ENCODE results near the gene CDO1.

The CDO1 gene

DNA sequence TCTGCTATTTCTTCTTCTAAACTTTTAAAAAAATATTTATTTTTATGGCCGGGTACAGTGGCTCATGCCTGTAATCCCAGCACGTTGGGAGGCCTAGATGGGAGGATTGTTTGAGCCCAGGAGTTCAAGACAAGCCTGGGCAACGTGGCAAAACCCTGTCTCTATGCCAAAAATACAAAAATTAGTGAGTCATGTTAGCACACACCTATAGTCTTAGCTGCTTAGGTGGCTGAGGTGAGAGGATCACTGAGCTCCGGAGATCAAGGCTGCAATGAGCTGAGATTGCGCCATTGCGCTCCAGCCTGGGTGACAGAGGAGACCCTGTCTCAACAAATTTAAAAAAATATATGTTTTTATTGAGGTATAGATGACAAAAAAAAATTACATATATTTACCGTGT is 30.8 kb upstream of the CDO1 start:
- Histone ChIP-seq H4K20me1 (peaks cover 87% of the 10 kb centered on the region), H3K9me3 (no peaks in the 10 kb centered on the region), H3K4me2 (no peak overlapping the region), H3K4me3 (no peak overlapping the region), H3K27ac (no peak overlapping the region), H3K9ac (no peak overlapping the region), H3K27me3 (no peaks in the 10 kb centered on the region), H3K4me1 (peaks cover 25% of the 10 kb centered on the region), H3K36me3 (no peaks in the 10 kb centered on the region)
- TF ChIP-seq Cebpa-rat (IDR thresholded peaks at IDR 0.05), result no peak

DNA sequence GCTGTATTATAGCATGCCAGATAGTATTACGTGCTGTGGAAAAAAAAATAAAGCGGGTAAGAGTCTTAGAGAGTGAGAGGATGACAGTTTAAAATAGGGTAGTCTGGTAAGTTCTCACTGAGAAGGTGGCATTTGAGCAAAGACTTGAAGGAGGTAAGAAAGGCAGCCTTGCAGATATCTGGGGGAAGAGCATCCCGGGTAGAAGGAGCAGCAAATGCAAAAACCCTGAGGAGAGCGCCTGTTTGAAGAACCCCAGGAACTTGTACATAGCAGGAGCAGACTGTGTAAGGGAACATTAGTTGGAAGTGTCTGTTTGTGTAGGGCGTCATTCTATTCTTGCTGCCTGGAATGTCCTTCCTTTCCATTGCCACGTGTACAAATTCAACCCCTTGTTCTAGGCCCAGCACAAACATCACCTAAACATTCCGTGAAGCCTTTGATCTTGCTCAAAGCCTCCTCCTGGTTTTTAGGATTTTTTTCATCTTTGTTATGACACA is 27.9 kb upstream of the CDO1 start:
- no peak for TF ChIP-seq Cebpa-rat (IDR thresholded peaks at IDR 0.05)
- Histone ChIP-seq H3K27me3 (no peaks in the 10 kb centered on the region), H3K9ac (no peak overlapping the region), H3K4me3 (no peak overlapping the region), H3K36me3 (no peaks in the 10 kb centered on the region), H3K9me3 (no peaks in the 10 kb centered on the region), H4K20me1 (peaks cover 84% of the 10 kb centered on the region), H3K4me1 (peaks cover 38% of the 10 kb centered on the region), H3K4me2 (peak overlapping the region; percentile 81), H3K27ac (no peak overlapping the region)

DNA sequence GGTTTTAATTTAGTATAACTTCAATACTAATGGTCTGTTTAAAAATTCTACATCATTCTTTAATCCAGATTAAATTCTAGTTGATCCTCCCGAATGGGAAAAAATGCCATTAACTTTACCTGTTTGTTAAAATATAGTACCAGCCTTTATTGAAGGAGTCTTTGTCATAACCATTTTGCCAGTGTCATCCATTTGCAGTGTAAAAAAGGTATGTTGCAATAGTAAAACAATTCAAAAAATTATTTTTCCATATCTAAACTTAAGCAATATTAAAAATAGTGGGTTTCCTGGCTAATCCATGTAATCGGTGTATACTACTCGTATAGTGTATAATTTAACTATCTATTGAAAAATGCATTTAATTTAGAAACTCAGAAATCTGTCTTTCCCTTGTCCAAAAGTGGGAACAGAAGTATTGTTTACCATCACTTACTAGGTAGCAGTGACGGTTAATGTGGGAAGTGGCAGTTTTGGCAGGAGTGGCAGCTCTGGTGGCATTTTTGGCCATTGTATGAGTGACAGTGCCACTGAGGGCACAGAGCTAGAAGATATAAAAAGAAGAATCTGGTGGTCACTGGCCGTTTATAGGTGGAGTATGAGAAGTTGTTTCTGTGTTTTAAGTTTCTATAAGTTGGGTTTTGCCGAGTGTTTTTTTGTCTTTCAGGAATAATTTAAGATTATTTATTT is 27.1 kb upstream of the CDO1 start:
- Histone ChIP-seq H3K9ac (peak overlapping the region; percentile 89; the same call in 1 of the 2 replicates), H3K4me3 (peak overlapping the region; percentile 85), H3K4me2 (peak overlapping the region; percentile 81), H3K9me3 (no peaks in the 10 kb centered on the region), H3K27me3 (no peaks in the 10 kb centered on the region), H3K4me1 (peaks cover 46% of the 10 kb centered on the region), H4K20me1 (peaks cover 84% of the 10 kb centered on the region), H3K27ac (no peak overlapping the region), H3K36me3 (no peaks in the 10 kb centered on the region)
- no peak for TF ChIP-seq Cebpa-rat (IDR thresholded peaks at IDR 0.05)

DNA sequence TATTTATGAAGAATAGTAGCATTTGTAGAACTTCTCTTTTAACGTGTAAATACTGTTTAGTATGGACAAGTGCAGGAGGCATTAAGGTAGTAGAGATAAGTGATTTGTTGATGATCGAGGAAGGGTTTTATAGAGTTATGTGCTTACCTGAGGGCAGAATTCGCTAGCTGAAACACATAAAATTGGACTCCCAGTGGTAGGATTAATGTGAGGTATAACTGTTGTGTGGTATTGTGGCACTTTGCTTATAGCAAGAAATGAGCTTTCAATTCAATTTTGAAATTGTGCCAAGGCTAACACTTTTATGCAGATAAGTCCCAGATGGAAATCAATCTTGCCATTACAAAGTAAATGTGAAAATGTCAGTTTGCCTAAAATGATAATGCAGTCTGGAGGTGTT is 26.5 kb upstream of the CDO1 start:
- TF ChIP-seq Cebpa-rat (IDR thresholded peaks at IDR 0.05), result no peak
- no peaks in the 10 kb centered on the region for H3K27me3 ChIP-seq
- H3K4me3 ChIP-seq, result peak overlapping the region; percentile 85
- H3K4me1 ChIP-seq, result peaks cover 51% of the 10 kb centered on the region
- peaks cover 87% of the 10 kb centered on the region for H4K20me1 ChIP-seq
- H3K36me3 ChIP-seq, result no peaks in the 10 kb centered on the region
- peak overlapping the region; percentile 81 for H3K4me2 ChIP-seq
- peak overlapping the region; percentile 89 for H3K9ac ChIP-seq
- 0 out of 2 replicates have a peak overlapping the region, but pooled peaks have one; percentile 85 for H3K27ac ChIP-seq
- no peaks in the 10 kb centered on the region for H3K9me3 ChIP-seq

DNA sequence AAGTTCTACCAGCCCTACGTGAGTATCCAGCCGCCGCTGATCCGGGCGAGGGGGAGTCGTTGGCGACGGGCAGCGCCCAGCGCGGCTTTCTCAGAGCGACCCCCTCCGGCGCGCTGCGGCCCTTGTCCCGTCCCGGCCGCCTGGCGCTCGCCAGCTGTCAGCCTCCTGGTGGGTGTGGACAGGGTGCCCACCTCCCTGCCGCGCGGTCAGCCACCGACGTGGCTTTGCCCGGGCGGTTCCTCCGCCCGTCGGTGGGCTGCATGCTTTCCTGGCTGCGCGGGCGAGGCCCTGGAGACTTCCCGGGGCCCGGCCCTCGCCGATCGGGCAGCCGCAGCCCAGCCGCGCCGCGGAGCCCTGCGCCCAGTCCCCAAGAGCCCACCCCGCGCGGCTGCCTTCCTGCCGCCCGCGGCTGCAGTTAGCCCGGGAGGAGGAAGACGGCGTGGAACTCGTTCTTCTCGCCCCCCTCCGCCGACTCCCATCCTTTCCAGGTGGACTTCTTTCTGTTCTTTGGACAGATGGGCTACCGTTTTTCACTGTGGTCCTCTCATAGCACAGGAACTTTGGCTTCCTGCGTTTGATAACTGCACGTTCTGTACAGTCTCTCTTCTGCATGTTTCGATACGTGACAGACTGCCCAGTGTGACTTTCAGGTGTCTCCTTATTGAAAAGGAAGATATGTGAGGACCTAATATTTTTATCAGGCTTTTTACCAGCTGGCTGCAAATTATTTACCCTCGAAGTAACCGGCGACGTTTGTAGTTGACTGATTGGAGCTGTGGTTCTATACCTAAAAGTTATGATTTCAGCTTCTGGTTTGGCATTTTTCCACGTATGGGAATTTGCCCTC is 25.9 kb upstream of the CDO1 start:
- peaks cover 87% of the 10 kb centered on the region for H4K20me1 ChIP-seq
- TF ChIP-seq Cebpa-rat (IDR thresholded peaks at IDR 0.05), result no peak
- peak overlapping the region; percentile 85 for H3K27ac ChIP-seq
- H3K4me3 ChIP-seq, result peak overlapping the region; percentile 85
- H3K36me3 ChIP-seq, result peaks cover 3% of the 10 kb centered on the region
- H3K4me1 ChIP-seq, result peaks cover 51% of the 10 kb centered on the region
- peak overlapping the region; percentile 81 for H3K4me2 ChIP-seq
- no peaks in the 10 kb centered on the region for H3K9me3 ChIP-seq
- H3K27me3 ChIP-seq, result no peaks in the 10 kb centered on the region
- H3K9ac ChIP-seq, result peak overlapping the region; percentile 89

DNA sequence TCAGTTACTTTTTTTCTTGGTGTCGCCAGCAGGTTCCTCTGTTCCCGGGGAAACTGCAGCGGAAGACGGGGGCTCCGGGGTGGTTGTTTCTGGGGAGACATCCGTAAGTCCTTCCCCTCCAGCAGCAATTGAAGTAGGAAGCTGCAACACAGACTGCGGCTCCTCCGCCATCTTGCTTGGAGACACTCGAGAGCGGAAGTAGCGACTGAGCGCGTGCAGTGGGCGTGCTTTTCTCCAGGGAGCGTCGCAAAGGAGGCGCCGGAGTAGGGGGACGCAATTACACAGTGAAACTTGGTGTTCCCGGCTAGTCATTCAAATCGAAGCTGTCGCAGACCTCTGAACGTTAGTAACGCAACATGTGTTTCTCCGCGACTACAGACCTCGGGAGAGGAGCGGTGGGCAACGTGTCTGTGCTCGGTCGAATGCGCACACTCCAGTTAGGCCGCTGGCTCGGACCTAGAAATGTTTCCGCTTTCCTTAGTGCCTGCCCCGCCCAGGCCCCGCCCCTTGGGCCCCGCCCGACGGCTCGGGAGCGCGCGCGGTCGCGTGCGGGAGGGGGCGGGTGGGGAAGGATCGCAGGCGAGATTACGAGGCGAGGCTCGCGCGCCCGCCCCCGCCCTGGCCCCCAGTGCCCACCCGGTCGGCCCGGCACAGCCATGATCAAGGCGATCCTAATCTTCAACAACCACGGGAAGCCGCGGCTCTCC is 25.1 kb upstream of the CDO1 start, which contains the start of the genes AP3S1 and ATG12:
Gene AP3S1, plus strand, starts transcription at position 554 of the 707 bp plus-strand sequence. Its CDS starts 103 bp downstream, at position 657.
Gene ATG12, minus strand, starts transcription at position 184 of the 707 bp plus-strand sequence. Its CDS starts 13 bp downstream, at position 171.
- Histone ChIP-seq H4K20me1 (peaks cover 84% of the 10 kb centered on the region), H3K4me2 (peak within 1 kb of the TSS; percentile 86), H3K9ac (peak within 1 kb of the TSS; percentile 89), H3K27ac (peak within 1 kb of the TSS; percentile 85), H3K36me3 (peaks cover 11% of the 10 kb centered on the region), H3K4me3 (peak within 1 kb of the TSS; percentile 85), H3K4me1 (peaks cover 51% of the 10 kb centered on the region), H3K27me3 (no peaks in the 10 kb centered on the region), H3K9me3 (no peaks in the 10 kb centered on the region)
- no peak for TF ChIP-seq Cebpa-rat (IDR thresholded peaks at IDR 0.05)

DNA sequence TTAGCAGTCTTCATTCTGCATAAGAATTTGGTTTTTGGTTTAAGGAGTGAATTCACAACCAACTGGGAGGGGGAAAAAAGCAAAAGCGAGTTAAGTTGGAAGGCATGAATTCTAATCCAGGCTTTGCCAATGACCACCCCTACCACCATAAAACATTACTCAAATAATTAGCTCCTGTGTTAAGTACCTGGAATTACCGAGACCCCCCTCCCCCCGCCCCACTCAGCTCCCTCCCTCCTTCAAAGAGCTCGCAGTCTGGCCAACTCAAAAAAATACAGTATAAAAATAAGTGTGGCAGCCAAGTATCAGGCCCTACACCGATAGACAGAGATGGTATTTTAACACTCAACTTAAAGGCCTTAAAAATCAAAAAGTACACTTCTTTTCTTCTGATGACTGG is 24.4 kb upstream of the CDO1 start:
- H3K27me3 ChIP-seq, result no peaks in the 10 kb centered on the region
- peak overlapping the region; percentile 86 for H3K4me2 ChIP-seq
- peaks cover 51% of the 10 kb centered on the region for H3K4me1 ChIP-seq
- TF ChIP-seq Cebpa-rat (IDR thresholded peaks at IDR 0.05), result no peak
- peak overlapping the region; percentile 85 for H3K4me3 ChIP-seq
- H3K36me3 ChIP-seq, result peaks cover 17% of the 10 kb centered on the region
- peak overlapping the region; percentile 89 for H3K9ac ChIP-seq
- H4K20me1 ChIP-seq, result peaks cover 82% of the 10 kb centered on the region
- H3K9me3 ChIP-seq, result no peaks in the 10 kb centered on the region
- H3K27ac ChIP-seq, result peak overlapping the region; percentile 85

DNA sequence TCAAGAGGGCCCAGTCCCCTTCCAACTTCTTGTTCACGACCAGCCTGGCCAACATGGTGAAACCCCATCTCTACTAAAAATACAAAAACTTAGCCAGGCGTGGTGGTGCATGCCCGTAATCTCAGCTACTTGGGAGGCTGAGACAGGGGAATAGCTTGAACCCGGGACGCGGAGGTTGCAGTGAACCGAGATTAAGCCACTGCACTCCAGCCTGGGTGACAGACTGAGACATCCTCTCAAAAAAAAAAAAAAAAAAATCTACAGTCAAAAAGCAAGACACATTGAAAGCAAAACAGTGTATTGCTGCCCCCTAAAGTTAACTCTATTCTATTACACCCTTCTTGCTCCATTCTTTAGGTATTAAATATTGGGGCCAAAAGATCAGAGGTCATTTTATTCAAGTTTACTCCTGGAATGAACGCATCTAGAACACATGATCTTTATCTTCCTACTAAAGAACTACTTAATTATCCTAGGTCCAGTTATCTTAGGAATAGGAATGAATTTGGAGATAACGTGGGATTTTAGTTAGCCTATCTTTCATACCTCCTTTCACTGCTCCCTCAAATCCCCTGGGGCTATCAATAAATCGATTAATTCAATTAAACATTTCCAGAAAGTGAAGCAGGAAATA is 22.5 kb upstream of the CDO1 start:
- no peak for TF ChIP-seq Cebpa-rat (IDR thresholded peaks at IDR 0.05)
- peak overlapping the region; percentile 37; the same call in 1 of the 2 replicates for H3K9ac ChIP-seq
- peaks cover 63% of the 10 kb centered on the region for H4K20me1 ChIP-seq
- H3K4me1 ChIP-seq, result peaks cover 39% of the 10 kb centered on the region
- no peaks in the 10 kb centered on the region for H3K9me3 ChIP-seq
- peak overlapping the region; percentile 86 for H3K4me2 ChIP-seq
- H3K27ac ChIP-seq, result no peak overlapping the region
- no peaks in the 10 kb centered on the region for H3K27me3 ChIP-seq
- peak overlapping the region; percentile 85 for H3K4me3 ChIP-seq
- H3K36me3 ChIP-seq, result peaks cover 34% of the 10 kb centered on the region

DNA sequence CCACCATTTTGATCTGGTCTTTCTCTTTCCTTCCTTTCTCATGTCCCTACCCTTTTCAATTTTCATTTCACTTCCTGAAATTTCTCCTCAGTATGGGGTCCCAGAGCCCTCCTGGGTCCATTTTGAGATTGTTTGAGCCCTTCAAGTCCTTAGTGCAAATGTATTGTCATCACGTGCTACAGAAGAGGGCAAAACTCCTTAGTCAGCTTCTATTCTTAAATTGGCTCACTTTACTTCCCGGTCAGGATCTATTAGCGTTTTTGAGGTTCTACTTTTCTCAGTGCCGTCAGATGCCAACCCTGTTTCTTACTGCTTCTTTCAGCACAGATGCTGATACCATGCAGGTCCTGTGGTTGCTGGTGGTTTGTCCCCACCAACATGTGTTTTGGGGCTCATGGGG is 19.0 kb upstream of the CDO1 start:
- Histone ChIP-seq H3K4me1 (peaks cover 24% of the 10 kb centered on the region), H4K20me1 (peaks cover 41% of the 10 kb centered on the region), H3K27ac (no peak overlapping the region), H3K9ac (no peak overlapping the region), H3K4me2 (no peak overlapping the region), H3K9me3 (no peaks in the 10 kb centered on the region), H3K36me3 (peaks cover 54% of the 10 kb centered on the region), H3K27me3 (no peaks in the 10 kb centered on the region), H3K4me3 (no peak overlapping the region)
- no peak for TF ChIP-seq Cebpa-rat (IDR thresholded peaks at IDR 0.05)

All from BLaER1 (cell line).